Fibroblast of lung (primary cell): Measurements from ENCODE around the gene PDXDC1. TPM values are rescaled to one million over a fixed set of nuclear protein-coding genes. Genes with fewer than 3 reads are reported as not detected.
"Not testable (repeated sequence)": the region's sequence is repeated elsewhere in the genome, so short reads cannot be mapped to it uniquely, and the experiment has no call there.

Source experiments
- DNase-seq, 2 donors: peaks; one replicate each; pipeline versions ENCODE4 v3.0.0 to v3.0.0-alpha.2; 2010; ENCODE audit warnings: low read depth in 2 of 2
- H2AFZ ChIP-seq: 2 replicates; pipeline ENCODE4 v1.5.1; 2012; ENCODE audit warnings: low read length, control low read depth, inconsistent platforms
- H3K27ac ChIP-seq: 2 replicates; pipeline ENCODE4 v1.5.1; 2011; ENCODE audit warnings: low read length, control low read depth; ENCODE audit not compliant: insufficient read depth
- H3K27me3 ChIP-seq: 2 replicates; pipeline ENCODE4 v1.5.1; 2011; ENCODE audit warnings: mild to moderate bottlenecking, low read length; ENCODE audit not compliant: control insufficient read depth, insufficient read depth
- H3K36me3 ChIP-seq: 2 replicates; pipeline ENCODE4 v1.5.1; 2011; ENCODE audit warnings: low read length; ENCODE audit not compliant: control insufficient read depth, insufficient read depth
- H3K4me1 ChIP-seq: 2 replicates; pipeline ENCODE4 v1.5.1; 2011; ENCODE audit warnings: low read length; ENCODE audit not compliant: control insufficient read depth, insufficient read depth; ENCODE audit errors: extremely low read depth
- H3K4me2 ChIP-seq: 2 replicates; pipeline ENCODE4 v1.5.1; 2011; ENCODE audit warnings: low read length, control low read depth; ENCODE audit not compliant: insufficient read depth; ENCODE audit errors: extremely low read depth
- H3K4me3 ChIP-seq, 4 experiments: fragments of 200-600 bp in 1 of 4; sonication (generic) in 1 of 4; replicated peaks in 1 of 4; 2 replicates each; pipeline ENCODE4 v1.5.1; 2011 to 2016; ENCODE audit warnings: low read length in 4 of 4, low read depth in 3 of 4, mild to moderate bottlenecking in 3 of 4, control low read depth in 2 of 4, inconsistent platforms in 1 of 4, mixed read lengths in 1 of 4; ENCODE audit not compliant: insufficient read depth in 1 of 4; ENCODE audit errors: control extremely low read depth in 1 of 4
- H3K79me2 ChIP-seq: 2 replicates; pipeline ENCODE4 v1.5.1; 2012; ENCODE audit warnings: mild to moderate bottlenecking, low read length, inconsistent platforms; ENCODE audit not compliant: control insufficient read depth, insufficient read depth
- H3K9ac ChIP-seq: 2 replicates; pipeline ENCODE4 v1.5.1; 2011; ENCODE audit warnings: mild to moderate bottlenecking, low read length, control low read depth; ENCODE audit not compliant: insufficient read depth
- H3K9me3 ChIP-seq: 2 replicates; pipeline ENCODE4 v1.5.1; 2012; ENCODE audit warnings: low read depth, low read length; ENCODE audit not compliant: control insufficient read depth, insufficient read depth
- H4K20me1 ChIP-seq: 2 replicates; pipeline ENCODE4 v1.5.1; 2011; ENCODE audit warnings: low read length; ENCODE audit not compliant: control insufficient read depth, insufficient read depth; ENCODE audit errors: extremely low read depth
- CTCF ChIP-seq, 2 donors: IDR thresholded peaks in 1 of 2; conservative IDR thresholded peaks in 1 of 2; 1 replicate in 1 of 2; 2 replicates in 1 of 2; pipeline ENCODE4 v1.5.1; 2011 to 2012; ENCODE audit warnings: low read length in 2 of 2, control low read depth in 1 of 2, inconsistent platforms in 1 of 2, low read depth in 1 of 2, mild to moderate bottlenecking in 1 of 2
- polyA plus RNA-seq, 2 donors: library from polyadenylated mRNA; depleted of rRNA in 1 of 2; stranded (reverse) in 1 of 2; unstranded in 1 of 2; fragments of >200 nt; gene quantifications; 2 replicates each; pipeline ENCODE4 v1.2.1, GENCODE V29; 2011 to 2012; ENCODE audit warnings: missing spikeins in 1 of 2
- total RNA-seq: library from RNA; depleted of rRNA; stranded (reverse); fragments of >200 nt; gene quantifications from 2 replicates; pipeline ENCODE4 v1.2.1, GENCODE V29; 2014

PDXDC1 gene
- total and polyA plus RNA-seq, 2 donors (not counting 1 experiment from before 2014, with no cell fraction given), result 68.4 to 92.9 TPM

GRCh38 chr16:15082788-15083187, 108.0 kb downstream of the PDXDC1 start:
- DNase-seq, H3K9ac ChIP-seq, H3K4me2 ChIP-seq, H3K79me2 ChIP-seq, H3K36me3 ChIP-seq, H4K20me1 ChIP-seq, H3K27ac ChIP-seq, H3K4me1 ChIP-seq, H3K4me3 ChIP-seq, H3K9me3 ChIP-seq, H3K27me3 ChIP-seq, H2AFZ ChIP-seq: not testable (repeated sequence)

GRCh38 chr16:15090663-15091269, 115.9 kb downstream of the PDXDC1 start:
- H3K4me1 ChIP-seq, H4K20me1 ChIP-seq, H3K27me3 ChIP-seq, H2AFZ ChIP-seq, H3K36me3 ChIP-seq, H3K4me3 ChIP-seq, DNase-seq, H3K9me3 ChIP-seq, H3K27ac ChIP-seq, H3K4me2 ChIP-seq, H3K9ac ChIP-seq: not testable (repeated sequence)
- peaks cover 12% of the 10 kb centered on the region for H3K79me2 ChIP-seq
- peak in 1 of 2 donors; percentile 8 for TF ChIP-seq CTCF (conservative IDR thresholded peaks at IDR 0.05 in 1 of 2, IDR thresholded peaks at IDR 0.05 in 1 of 2; ENCODE audit: low read depth in 1 of 2, low read length in 2 of 2)

GRCh38 chr16:15093571-15093954, 118.7 kb downstream of the PDXDC1 start:
- H3K9me3 ChIP-seq, H3K27me3 ChIP-seq, DNase-seq, H2AFZ ChIP-seq, H3K36me3 ChIP-seq, H4K20me1 ChIP-seq, H3K4me1 ChIP-seq: not testable (repeated sequence)
- Histone ChIP-seq H3K27ac (peak overlapping the region; percentile 91), H3K4me2 (peak overlapping the region; percentile 68), H3K9ac (peak overlapping the region; percentile 86), H3K79me2 (peaks cover 12% of the 10 kb centered on the region), H3K4me3 (peak overlapping the region; percentile 66 to 76 (median 71))

- not testable (repeated sequence) for H3K27me3 ChIP-seq, H3K4me1 ChIP-seq, H3K9me3 ChIP-seq, H3K36me3 ChIP-seq, H4K20me1 ChIP-seq
- Histone ChIP-seq H3K79me2 (peaks cover 12% of the 10 kb centered on the region), H3K9ac (peak within 1 kb of the TSS; percentile 86), H3K27ac (peak within 1 kb of the TSS; percentile 91), H2AFZ (peak within 1 kb of the TSS; percentile 91), H3K4me2 (peak within 1 kb of the TSS; percentile 75), H3K4me3 (peak within 1 kb of the TSS; percentile 68 to 76 (median 72))
- DNase-seq, result peak; percentile 92 to 93
These were observed 119.4 kb downstream of the PDXDC1 start, which contains the start of gene RRN3 for GRCh38 chr16:15093955-15094827. Gene RRN3 (minus strand): TSS chr16:15094272. CDS start chr16:15094233, 39 bp downstream.

GRCh38 chr16:15096583-15096972, 121.8 kb downstream of the PDXDC1 start:
- H3K36me3 ChIP-seq, H3K27me3 ChIP-seq, H3K27ac ChIP-seq, H3K4me3 ChIP-seq, H3K9ac ChIP-seq, H2AFZ ChIP-seq, H3K9me3 ChIP-seq, H3K4me1 ChIP-seq, H4K20me1 ChIP-seq, DNase-seq, H3K4me2 ChIP-seq: not testable (repeated sequence)
- H3K79me2 ChIP-seq, result peaks cover 12% of the 10 kb centered on the region

GRCh38 chr16:15099366-15099909, 124.6 kb downstream of the PDXDC1 start:
- not testable (repeated sequence) for H3K4me1 ChIP-seq, DNase-seq, H3K9me3 ChIP-seq, H3K27ac ChIP-seq, H3K4me2 ChIP-seq, H2AFZ ChIP-seq, H3K27me3 ChIP-seq, H3K4me3 ChIP-seq, H3K79me2 ChIP-seq, H3K9ac ChIP-seq, H3K36me3 ChIP-seq, H4K20me1 ChIP-seq
